ENCODE data around the gene LRRC32.
"Not testable (repeated sequence)": the region's sequence is repeated elsewhere in the genome, so short reads cannot be mapped to it uniquely, and the experiment has no call there.

The LRRC32 gene

DNA sequence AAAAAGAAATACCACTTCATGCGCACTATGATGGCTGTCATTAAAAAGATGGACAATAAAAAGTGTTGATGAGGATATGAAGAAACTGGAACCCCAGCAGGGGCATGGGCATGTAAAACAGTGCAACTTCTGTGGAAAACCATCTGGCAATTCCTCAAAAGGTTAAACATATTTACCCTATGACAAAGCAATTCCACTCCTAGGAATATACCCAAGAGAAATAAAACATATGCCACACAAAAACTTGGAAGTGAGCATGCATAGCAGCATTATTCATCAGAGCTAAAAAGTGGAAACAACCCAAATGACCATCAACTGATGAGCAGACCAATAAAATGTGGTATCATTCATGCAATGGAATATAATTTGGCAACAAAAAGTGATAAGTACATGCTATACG, 50.1 kb downstream of the LRRC32 start:
- H3K27ac ChIP-seq = no peak overlapping the region
- no peaks in the 10 kb centered on the region for H3K36me3 ChIP-seq
- no peaks in the 10 kb centered on the region for H3K4me1 ChIP-seq (ENCODE audit: control insufficient read depth in 1 of 2, insufficient read depth in 1 of 2, low read depth in 1 of 2, low read length in 1 of 2)
- no peak overlapping the region for H3K4me3 ChIP-seq (ENCODE audit: low read depth in 1 of 2, low read length in 1 of 2)
- H3K27me3 ChIP-seq = peaks cover 48% of the 10 kb centered on the region
- TF ChIP-seq, protein P1, sequence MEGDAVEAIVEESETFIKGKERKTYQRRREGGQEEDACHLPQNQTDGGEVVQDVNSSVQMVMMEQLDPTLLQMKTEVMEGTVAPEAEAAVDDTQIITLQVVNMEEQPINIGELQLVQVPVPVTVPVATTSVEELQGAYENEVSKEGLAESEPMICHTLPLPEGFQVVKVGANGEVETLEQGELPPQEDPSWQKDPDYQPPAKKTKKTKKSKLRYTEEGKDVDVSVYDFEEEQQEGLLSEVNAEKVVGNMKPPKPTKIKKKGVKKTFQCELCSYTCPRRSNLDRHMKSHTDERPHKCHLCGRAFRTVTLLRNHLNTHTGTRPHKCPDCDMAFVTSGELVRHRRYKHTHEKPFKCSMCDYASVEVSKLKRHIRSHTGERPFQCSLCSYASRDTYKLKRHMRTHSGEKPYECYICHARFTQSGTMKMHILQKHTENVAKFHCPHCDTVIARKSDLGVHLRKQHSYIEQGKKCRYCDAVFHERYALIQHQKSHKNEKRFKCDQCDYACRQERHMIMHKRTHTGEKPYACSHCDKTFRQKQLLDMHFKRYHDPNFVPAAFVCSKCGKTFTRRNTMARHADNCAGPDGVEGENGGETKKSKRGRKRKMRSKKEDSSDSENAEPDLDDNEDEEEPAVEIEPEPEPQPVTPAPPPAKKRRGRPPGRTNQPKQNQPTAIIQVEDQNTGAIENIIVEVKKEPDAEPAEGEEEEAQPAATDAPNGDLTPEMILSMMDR (IDR thresholded peaks at IDR 0.05) = no peak
- H3K9me3 ChIP-seq = peaks cover under 1% of the 10 kb centered on the region

DNA sequence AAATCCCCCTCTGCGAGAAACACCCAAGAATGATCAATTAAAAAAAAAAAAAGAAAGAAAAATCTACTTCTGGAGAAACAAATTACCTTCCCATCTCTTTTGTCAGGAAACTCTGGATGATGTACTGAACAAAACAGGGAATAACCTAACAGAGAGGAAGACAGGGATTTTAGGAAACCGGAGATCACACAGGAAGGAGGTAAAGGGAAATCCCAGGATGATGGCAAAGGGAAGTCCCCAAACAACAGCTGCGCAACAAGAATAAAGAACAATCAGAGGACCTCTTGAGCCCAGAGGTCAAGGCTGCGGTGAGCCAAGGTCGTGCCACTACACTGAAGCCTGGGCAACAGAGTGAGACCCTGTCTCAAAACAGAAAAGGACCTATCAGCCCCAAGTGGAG, 50.7 kb downstream of the LRRC32 start:
- H3K27me3 ChIP-seq = peaks cover 41% of the 10 kb centered on the region
- not testable (repeated sequence) for H3K4me3 ChIP-seq (ENCODE audit: low read depth in 1 of 2, low read length in 1 of 2); H3K4me1 ChIP-seq (ENCODE audit: control insufficient read depth in 1 of 2, insufficient read depth in 1 of 2, low read depth in 1 of 2, low read length in 1 of 2)

DNA sequence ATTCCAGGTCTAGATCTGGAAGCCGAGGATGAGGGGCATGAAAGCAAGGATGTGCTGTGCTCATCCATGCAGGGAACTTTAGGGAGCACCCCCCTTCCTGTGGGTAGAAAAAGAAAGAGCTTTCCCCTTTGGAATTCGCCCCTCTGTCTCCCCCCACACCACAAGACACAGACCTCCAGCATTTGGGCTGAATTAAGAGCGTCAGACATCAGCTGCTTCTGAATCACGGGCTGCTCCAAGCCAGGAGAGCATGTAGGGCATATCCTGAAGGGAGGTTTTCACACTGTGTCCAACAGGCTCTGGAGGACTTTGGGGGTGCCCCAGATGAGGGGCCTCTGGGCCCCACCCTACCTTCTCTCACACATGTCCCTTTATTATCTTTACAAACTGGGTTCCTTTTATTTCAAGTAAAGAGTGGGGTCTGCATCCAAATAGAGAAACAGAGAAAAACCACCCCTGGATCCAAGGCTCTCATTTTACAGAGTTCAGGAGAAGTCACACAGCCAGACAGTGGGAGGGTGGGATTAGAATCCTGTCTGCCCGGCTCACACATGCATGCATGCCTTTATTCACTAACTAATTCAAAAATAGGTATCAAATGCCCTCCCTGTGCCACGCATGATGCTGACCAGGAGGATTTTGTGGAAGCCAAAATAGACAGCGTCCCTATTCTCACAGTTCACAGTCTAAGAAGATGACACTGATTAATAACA, 52.8 kb downstream of the LRRC32 start:
- TF ChIP-seq, protein P1 (IDR thresholded peaks at IDR 0.05) = no peak
- peaks cover 24% of the 10 kb centered on the region for H3K27me3 ChIP-seq
- H3K27ac ChIP-seq = no peak overlapping the region
- H3K9me3 ChIP-seq = no peaks in the 10 kb centered on the region
- H3K4me3 ChIP-seq (ENCODE audit: low read depth in 1 of 2, low read length in 1 of 2) = no peak overlapping the region
- H3K4me1 ChIP-seq (ENCODE audit: control insufficient read depth in 1 of 2, insufficient read depth in 1 of 2, low read depth in 1 of 2, low read length in 1 of 2) = no peaks in the 10 kb centered on the region
- H3K36me3 ChIP-seq = no peaks in the 10 kb centered on the region

More for the DNA sequence above, 50.7 kb downstream of the LRRC32 start:
- H3K9me3 ChIP-seq, H3K27ac ChIP-seq, H3K36me3 ChIP-seq: not testable (repeated sequence)

DNA sequence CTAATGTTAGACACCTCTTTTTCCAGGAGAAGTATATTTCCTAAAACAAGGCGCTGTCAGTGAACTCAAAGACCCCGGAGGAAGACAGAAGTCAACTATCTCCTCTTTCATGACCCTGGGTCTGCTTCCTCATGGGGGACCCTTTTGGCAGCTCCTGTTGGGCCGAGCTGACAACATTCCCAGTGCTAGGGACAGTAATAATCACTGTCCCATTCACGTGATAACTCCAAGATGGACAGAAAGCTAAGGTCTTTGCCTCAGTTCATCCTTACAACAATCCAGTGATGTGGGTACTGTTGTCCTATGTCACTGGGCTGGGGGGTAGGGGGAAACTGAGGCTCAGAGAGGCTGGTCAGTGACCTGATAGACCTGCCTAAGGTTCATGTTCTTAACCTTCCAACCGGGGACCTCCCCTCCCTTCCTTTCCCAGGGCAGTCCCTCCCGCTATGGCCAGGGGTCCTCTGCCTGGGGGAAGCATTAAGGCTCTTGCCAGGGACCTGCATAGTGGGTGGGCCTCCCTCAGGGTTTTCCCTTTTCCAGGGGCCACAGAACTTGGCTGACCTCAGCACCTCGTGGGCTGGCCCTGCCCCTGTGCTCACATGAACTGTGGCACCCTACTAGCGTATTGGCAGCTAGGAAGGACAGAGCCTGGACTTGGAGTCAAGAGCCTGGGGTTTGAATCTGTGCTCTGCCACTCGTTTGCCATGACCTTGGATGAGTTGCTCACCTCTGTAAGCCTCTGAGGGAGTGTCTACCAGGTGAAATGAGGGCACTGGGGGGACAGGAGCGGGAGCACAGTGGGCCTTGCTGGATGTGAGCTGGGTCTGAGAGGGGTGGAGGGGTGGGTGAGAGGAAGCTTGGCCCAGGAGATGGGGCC, 53.6 kb downstream of the LRRC32 start:
- Histone ChIP-seq H3K27me3 (peaks cover 26% of the 10 kb centered on the region), H3K9me3 (no peaks in the 10 kb centered on the region), H3K4me3 (ENCODE audit: low read depth in 1 of 2, low read length in 1 of 2) (no peak overlapping the region), H3K36me3 (no peaks in the 10 kb centered on the region), H3K4me1 (ENCODE audit: control insufficient read depth in 1 of 2, insufficient read depth in 1 of 2, low read depth in 1 of 2, low read length in 1 of 2) (no peaks in the 10 kb centered on the region), H3K27ac (no peak overlapping the region)
- TF ChIP-seq, protein P1 (IDR thresholded peaks at IDR 0.05) = no peak

DNA sequence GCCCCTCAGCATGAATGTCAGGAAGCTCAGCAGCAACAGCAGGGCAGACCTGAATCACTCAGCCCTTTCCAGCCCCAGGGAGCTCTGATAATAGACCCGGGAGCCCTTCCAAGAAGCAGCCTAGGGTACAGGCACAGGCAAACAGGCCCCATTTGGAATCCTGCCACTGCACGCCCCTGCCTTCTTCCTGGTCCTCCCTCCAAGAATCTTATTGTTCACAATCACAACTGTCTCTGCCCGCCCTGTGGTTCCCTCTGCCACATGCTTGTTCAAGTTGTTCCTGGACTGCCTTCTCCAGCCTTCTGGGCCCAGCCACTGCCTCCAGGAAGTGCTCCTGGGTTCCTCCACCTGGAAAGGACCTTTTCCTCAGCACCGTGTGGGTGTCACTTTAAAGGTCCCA, 54.6 kb downstream of the LRRC32 start:
- Histone ChIP-seq H3K36me3 (no peaks in the 10 kb centered on the region), H3K27me3 (peaks cover 32% of the 10 kb centered on the region), H3K4me3 (ENCODE audit: low read depth in 1 of 2, low read length in 1 of 2) (no peak overlapping the region), H3K27ac (no peak overlapping the region), H3K9me3 (no peaks in the 10 kb centered on the region), H3K4me1 (ENCODE audit: control insufficient read depth in 1 of 2, insufficient read depth in 1 of 2, low read depth in 1 of 2, low read length in 1 of 2) (no peaks in the 10 kb centered on the region)
- TF ChIP-seq, protein P1 (IDR thresholded peaks at IDR 0.05) = no peak

Measured in neutrophil (primary cell).